Cardiac muscle cell (in vitro differentiated cells and primary cell): Measurements from ENCODE around the gene AGAP1. TPM values are rescaled to one million over a fixed set of nuclear protein-coding genes. Genes with fewer than 3 reads are reported as not detected.

Experiments used
- DNase-seq, 2 donors: peaks; one replicate each; pipeline versions ENCODE4 v3.0.0 to v3.0.0-alpha.2; 2010 to 2017; ENCODE audit warnings: low read depth in 1 of 2, low spot score in 1 of 2
- H3K27ac ChIP-seq: fragments of 200-600 bp; sonication (generic); 2 replicates; pipeline ENCODE4 v1.5.1; 2016
- H3K27me3 ChIP-seq: fragments of 200-600 bp; sonication (generic); 2 replicates; pipeline ENCODE4 v1.6.0; 2016; ENCODE audit warnings: control low read depth
- H3K36me3 ChIP-seq: fragments of 200-600 bp; sonication (generic); 2 replicates; pipeline ENCODE4 v1.5.1; 2016; ENCODE audit warnings: control low read depth
- H3K4me1 ChIP-seq: fragments of 200-600 bp; sonication (generic); 2 replicates; pipeline ENCODE4 v1.8.1; 2017; ENCODE audit warnings: low read depth, mild to moderate bottlenecking, mixed run types
- H3K4me3 ChIP-seq: fragments of 200-600 bp; sonication (generic); 2 replicates; pipeline ENCODE4 v1.5.1; 2016; ENCODE audit warnings: mild to moderate bottlenecking
- H3K9me3 ChIP-seq: fragments of 200-600 bp; sonication (generic); 2 replicates; pipeline ENCODE4 v1.5.1; 2017; ENCODE audit warnings: low read depth, mild to moderate bottlenecking, control low read depth
- polyA plus RNA-seq: library from polyadenylated mRNA; unstranded; fragments of >200 nt; fragmentation: Nextera tagmentation; extraction: Ambion mirVana; gene quantifications from 2 replicates; pipeline ENCODE4 v1.2.1, GENCODE V29; 2016
- total RNA-seq: library from RNA; depleted of rRNA; stranded (reverse); fragments of >200 nt; gene quantifications from 2 replicates; pipeline ENCODE4 v1.2.3, GENCODE V29; 2016
- TF ChIP-seq, protein P1 (sequence below): IDR thresholded peaks from 2 replicates; pipeline ENCODE4 v1.5.1; 2012; ENCODE audit warnings: low read depth, mild to moderate bottlenecking, low read length

The AGAP1 gene
- total and polyA plus RNA-seq, 2 experiments from 2014 or later, result 8.6 to 38.2 TPM

DNA sequence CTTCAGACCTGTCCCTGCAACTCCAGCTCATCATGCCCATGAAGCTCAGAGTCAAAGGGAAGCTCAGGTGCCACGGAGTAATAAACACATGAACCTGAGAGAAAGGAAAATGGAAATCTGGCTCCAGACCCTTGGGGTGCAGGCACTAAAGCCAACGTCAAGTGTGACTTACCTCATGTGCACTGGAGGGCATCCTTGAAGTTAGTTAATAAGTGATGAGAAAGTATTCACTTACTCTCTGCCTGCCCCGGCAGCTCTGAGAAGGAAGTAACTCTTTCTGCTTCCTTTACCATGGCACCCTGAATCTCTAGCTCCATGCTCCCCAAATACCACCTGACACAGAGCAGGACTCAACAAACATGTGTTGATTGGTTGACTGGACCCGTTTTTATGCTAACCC is 21.4 kb upstream of the AGAP1 start:
- Histone ChIP-seq H3K27me3 (no peaks in the 10 kb centered on the region), H3K36me3 (no peaks in the 10 kb centered on the region), H3K4me1 (no peaks in the 10 kb centered on the region), H3K9me3 (no peaks in the 10 kb centered on the region), H3K4me3 (no peak overlapping the region), H3K27ac (no peak overlapping the region)
- TF ChIP-seq, protein P1, sequence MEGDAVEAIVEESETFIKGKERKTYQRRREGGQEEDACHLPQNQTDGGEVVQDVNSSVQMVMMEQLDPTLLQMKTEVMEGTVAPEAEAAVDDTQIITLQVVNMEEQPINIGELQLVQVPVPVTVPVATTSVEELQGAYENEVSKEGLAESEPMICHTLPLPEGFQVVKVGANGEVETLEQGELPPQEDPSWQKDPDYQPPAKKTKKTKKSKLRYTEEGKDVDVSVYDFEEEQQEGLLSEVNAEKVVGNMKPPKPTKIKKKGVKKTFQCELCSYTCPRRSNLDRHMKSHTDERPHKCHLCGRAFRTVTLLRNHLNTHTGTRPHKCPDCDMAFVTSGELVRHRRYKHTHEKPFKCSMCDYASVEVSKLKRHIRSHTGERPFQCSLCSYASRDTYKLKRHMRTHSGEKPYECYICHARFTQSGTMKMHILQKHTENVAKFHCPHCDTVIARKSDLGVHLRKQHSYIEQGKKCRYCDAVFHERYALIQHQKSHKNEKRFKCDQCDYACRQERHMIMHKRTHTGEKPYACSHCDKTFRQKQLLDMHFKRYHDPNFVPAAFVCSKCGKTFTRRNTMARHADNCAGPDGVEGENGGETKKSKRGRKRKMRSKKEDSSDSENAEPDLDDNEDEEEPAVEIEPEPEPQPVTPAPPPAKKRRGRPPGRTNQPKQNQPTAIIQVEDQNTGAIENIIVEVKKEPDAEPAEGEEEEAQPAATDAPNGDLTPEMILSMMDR, result no peak
- no peak for DNase-seq

DNA sequence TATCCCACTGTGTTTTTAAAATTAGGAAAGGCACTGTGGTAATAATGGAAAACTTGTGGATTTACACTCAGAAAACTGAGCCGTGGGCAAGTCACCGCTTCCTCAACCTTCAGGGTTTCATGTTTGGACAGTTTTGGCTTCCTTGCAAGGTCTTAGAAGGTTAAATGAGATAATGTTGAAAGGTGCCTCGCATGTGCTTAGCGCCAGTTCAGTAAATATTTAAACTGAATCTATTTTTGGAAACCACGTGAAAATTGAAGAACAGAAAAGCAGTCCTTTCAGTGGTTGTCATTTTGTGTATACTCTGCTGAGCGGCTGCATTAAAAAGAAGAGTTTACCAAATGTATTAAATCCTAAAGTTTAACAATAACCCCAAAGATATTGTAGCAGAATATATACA is 15.2 kb upstream of the AGAP1 start:
- Histone ChIP-seq H3K9me3 (no peaks in the 10 kb centered on the region), H3K27ac (no peak overlapping the region), H3K27me3 (no peaks in the 10 kb centered on the region), H3K4me1 (no peaks in the 10 kb centered on the region), H3K36me3 (no peaks in the 10 kb centered on the region), H3K4me3 (no peak overlapping the region)
- TF ChIP-seq, protein P1, result no peak
- DNase-seq, result no peak

DNA sequence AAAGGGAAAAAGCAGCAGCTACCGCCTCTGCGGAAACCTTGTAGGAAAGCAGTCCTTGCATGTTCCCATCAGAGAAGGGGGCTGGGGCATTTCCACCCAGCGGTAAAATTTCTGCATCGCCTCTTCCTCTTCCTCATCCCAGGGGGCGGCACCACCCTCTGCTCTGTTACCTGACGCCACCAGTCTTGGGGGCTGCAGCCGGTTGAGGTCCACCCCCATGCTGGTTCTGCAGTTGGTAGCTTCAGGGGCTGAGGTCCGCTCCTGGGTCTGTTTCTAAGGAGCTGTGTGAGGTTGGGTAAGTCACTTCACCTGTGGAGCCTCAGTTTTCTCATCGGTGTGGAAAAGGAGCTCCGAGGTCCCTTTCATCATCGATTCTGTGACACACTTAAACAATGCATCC is 14.2 kb upstream of the AGAP1 start:
- H3K27me3 ChIP-seq, result no peaks in the 10 kb centered on the region
- TF ChIP-seq, protein P1, result no peak
- no peak for DNase-seq
- no peaks in the 10 kb centered on the region for H3K9me3 ChIP-seq
- no peaks in the 10 kb centered on the region for H3K36me3 ChIP-seq
- no peak overlapping the region for H3K4me3 ChIP-seq
- no peak overlapping the region for H3K27ac ChIP-seq
- no peaks in the 10 kb centered on the region for H3K4me1 ChIP-seq

DNA sequence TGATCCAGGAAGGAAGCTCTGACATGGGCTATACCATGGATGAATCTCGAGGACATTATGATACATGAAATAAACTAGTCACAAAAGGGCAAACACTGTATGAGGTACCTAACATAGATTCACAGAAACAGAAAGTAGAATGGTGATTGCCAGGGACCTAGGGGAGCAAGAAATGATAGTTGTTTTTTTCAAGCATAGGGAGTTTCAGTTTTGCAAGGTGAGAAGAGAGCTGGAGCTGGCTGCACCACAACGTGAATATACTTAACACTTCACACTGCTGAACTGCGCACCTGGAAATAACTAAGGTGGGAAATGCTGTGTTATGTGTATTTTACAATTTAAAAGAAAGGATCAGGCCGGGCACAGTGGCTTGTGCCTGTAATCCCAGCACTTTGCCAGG is 13.2 kb upstream of the AGAP1 start:
- H3K4me1 ChIP-seq, result no peaks in the 10 kb centered on the region
- H3K27ac ChIP-seq, result no peak overlapping the region
- TF ChIP-seq, protein P1, result no peak
- H3K27me3 ChIP-seq, result no peaks in the 10 kb centered on the region
- DNase-seq, result no peak
- no peak overlapping the region for H3K4me3 ChIP-seq
- H3K36me3 ChIP-seq, result no peaks in the 10 kb centered on the region
- H3K9me3 ChIP-seq, result no peaks in the 10 kb centered on the region

DNA sequence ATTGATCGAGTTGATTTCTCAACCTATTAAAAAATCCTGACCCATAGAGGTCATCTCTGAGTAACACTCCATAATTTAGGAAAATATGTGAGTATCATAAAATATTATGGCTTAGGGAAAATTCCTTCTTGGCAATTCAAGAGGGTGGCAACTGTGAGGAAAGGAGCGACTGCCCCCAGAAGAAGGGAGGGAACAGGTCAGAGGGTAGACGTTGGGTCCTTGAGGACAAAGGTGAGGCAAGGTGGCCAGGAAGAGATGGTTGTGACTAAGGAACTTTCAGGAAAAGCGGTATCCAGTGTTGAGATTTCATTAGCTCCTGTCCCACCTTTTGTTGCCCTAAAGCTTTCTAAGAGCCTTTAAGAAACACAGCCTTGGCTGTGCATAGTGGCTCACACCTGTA is 10.5 kb upstream of the AGAP1 start:
- no peaks in the 10 kb centered on the region for H3K27me3 ChIP-seq
- no peak for DNase-seq
- no peak overlapping the region for H3K4me3 ChIP-seq
- H3K4me1 ChIP-seq, result no peaks in the 10 kb centered on the region
- no peak overlapping the region for H3K27ac ChIP-seq
- TF ChIP-seq, protein P1, result no peak
- no peaks in the 10 kb centered on the region for H3K9me3 ChIP-seq
- H3K36me3 ChIP-seq, result no peaks in the 10 kb centered on the region

DNA sequence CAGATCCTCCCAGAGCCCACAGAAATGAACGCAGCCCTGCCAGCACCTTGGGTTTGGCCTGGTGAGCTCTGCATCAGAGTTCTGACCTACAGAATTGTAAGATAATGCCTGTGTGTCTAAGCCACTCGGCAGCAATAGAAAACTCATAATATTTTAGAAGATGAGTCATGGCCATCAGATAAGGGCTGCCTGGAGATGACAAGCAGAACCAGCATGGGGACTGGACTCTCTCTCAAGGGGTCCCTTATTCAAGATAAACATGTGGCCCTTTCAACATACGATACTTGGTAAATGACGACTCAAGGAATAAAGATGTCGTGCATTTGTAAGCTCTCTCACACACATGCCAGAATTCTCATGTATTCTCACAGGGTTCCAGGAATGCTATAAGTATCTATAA is 8.5 kb upstream of the AGAP1 start:
- Histone ChIP-seq H3K27ac (no peak overlapping the region), H3K27me3 (no peaks in the 10 kb centered on the region), H3K4me3 (no peak overlapping the region), H3K36me3 (no peaks in the 10 kb centered on the region), H3K9me3 (no peaks in the 10 kb centered on the region), H3K4me1 (no peaks in the 10 kb centered on the region)
- TF ChIP-seq, protein P1, result no peak
- DNase-seq, result no peak
